IMR-90 (cell line): ENCODE results near the gene STEEP1. TPM values are rescaled to one million over a fixed set of nuclear protein-coding genes. Genes with fewer than 3 reads are reported as not detected.

Source experiments
- ATAC-seq: fragments of 200-7000 bp; cut with Tn5 transposase; 2 replicates; pipeline ENCODE4 v1.9.1; 2020; ENCODE audit warnings: low read depth, mild to moderate bottlenecking, moderate library complexity
- BruUV-seq: library from RNA; stranded (reverse); fragments of 400-500 nt; replicated peaks from 2 replicates; lab custom pipeline; 2021; lab: Mats Ljungman, UMichigan
- CTCF ChIA-PET: fragments of 300-600 bp; formaldehyde crosslinking; extraction: SDS; loops from one replicate; lab custom pipeline; 2021; ENCODE audit warnings: antibody characterized with exemption; lab: Yijun Ruan, JAX
- POLR2A ChIA-PET: fragments of 300-600 bp; sonication (Branson Sonifier 250); formaldehyde crosslinking; loops from one replicate; lab custom pipeline; 2022; ENCODE audit warnings: antibody characterized with exemption; ENCODE audit not compliant: unreplicated experiment; lab: Charles Lee
- DNase-seq: peaks from one replicate; pipeline ENCODE4 v3.0.0; 2013
- H2AFZ ChIP-seq: replicated peaks from 2 replicates; pipeline ENCODE3; 2013; ENCODE audit warnings: low read length, mild to moderate bottlenecking; ENCODE audit not compliant: poor library complexity
- H2AK5ac ChIP-seq: 2 replicates; pipeline ENCODE4 v1.6.1; 2013; ENCODE audit warnings: low read depth, low read length, inconsistent platforms
- H2AK9ac ChIP-seq: replicated peaks from 2 replicates; pipeline ENCODE3; 2013; ENCODE audit warnings: mild to moderate bottlenecking, low read depth, low read length, moderate library complexity; ENCODE audit not compliant: poor library complexity
- H2BK120ac ChIP-seq: 2 replicates; pipeline ENCODE4 v1.6.1; 2013; ENCODE audit warnings: low read depth, low read length, inconsistent platforms
- H2BK15ac ChIP-seq: 3 replicates; pipeline ENCODE4 v1.6.1; 2013; ENCODE audit warnings: low read depth, low read length, inconsistent platforms
- H2BK20ac ChIP-seq: 2 replicates; pipeline ENCODE4 v1.6.1; 2013; ENCODE audit warnings: low read depth, mild to moderate bottlenecking, inconsistent platforms, low read length, moderate library complexity
- H2BK5ac ChIP-seq: 2 replicates; pipeline ENCODE4 v1.6.1; 2013; ENCODE audit warnings: mild to moderate bottlenecking, low read depth, low read length, inconsistent platforms; ENCODE audit not compliant: poor library complexity, severe bottlenecking
- H3K14ac ChIP-seq: replicated peaks from 2 replicates; pipeline ENCODE4 v1.6.1; 2013; ENCODE audit warnings: low read depth, low read length, inconsistent platforms
- H3K18ac ChIP-seq: 2 replicates; pipeline ENCODE4 v1.6.1; 2013; ENCODE audit warnings: low read depth, low read length, control low read depth
- H3K23ac ChIP-seq: 2 replicates; pipeline ENCODE4 v1.6.1; 2013; ENCODE audit warnings: low read depth, low read length, inconsistent platforms
- H3K27ac ChIP-seq: 2 replicates; pipeline ENCODE4 v1.5.1; 2013; ENCODE audit warnings: mild to moderate bottlenecking, control low read depth, low read length; ENCODE audit not compliant: insufficient read depth
- H3K27me3 ChIP-seq: 2 replicates; pipeline ENCODE4 v1.6.1; 2013; ENCODE audit warnings: low read length; ENCODE audit not compliant: control insufficient read depth, insufficient read depth
- H3K36me3 ChIP-seq: 2 replicates; pipeline ENCODE4 v1.6.1; 2013; ENCODE audit warnings: low read length, mixed read lengths; ENCODE audit not compliant: control insufficient read depth, insufficient read depth
- H3K4ac ChIP-seq: 2 replicates; pipeline ENCODE4 v1.6.1; 2013; ENCODE audit warnings: low read depth, low read length, inconsistent platforms
- H3K4me1 ChIP-seq: 2 replicates; pipeline ENCODE4 v1.6.1; 2013; ENCODE audit warnings: low read length, mixed read lengths; ENCODE audit not compliant: control insufficient read depth, insufficient read depth
- H3K4me2 ChIP-seq: 2 replicates; pipeline ENCODE4 v1.6.1; 2013; ENCODE audit warnings: low read depth, mild to moderate bottlenecking, control low read depth, low read length, moderate library complexity
- H3K4me3 ChIP-seq: 2 replicates; pipeline ENCODE4 v1.5.1; 2013; ENCODE audit warnings: low read depth, mild to moderate bottlenecking, control low read depth, low read length, moderate library complexity; ENCODE audit not compliant: insufficient read depth
- H3K56ac ChIP-seq: 2 replicates; pipeline ENCODE4 v1.6.1; 2013; ENCODE audit warnings: low read length, inconsistent platforms; ENCODE audit not compliant: insufficient read depth; ENCODE audit errors: extremely low read depth
- H3K79me1 ChIP-seq, 2 experiments: 2 replicates each; pipeline ENCODE4 v1.6.1; 2013; ENCODE audit warnings: low read length in 2 of 2, inconsistent platforms in 1 of 2, low read depth in 1 of 2
- H3K9ac ChIP-seq: 2 replicates; pipeline ENCODE4 v1.6.1; 2013; ENCODE audit warnings: low read depth, low read length, control low read depth
- H3K9me1 ChIP-seq: 2 replicates; pipeline ENCODE4 v1.6.1; 2013; ENCODE audit warnings: low read length, inconsistent platforms; ENCODE audit not compliant: insufficient read depth
- H3K9me3 ChIP-seq: 2 replicates; pipeline ENCODE4 v1.6.1; 2013; ENCODE audit warnings: low read length; ENCODE audit not compliant: control insufficient read depth, insufficient read depth
- H4K20me1 ChIP-seq: 2 replicates; pipeline ENCODE4 v1.6.1; 2013; ENCODE audit warnings: low read length, inconsistent platforms; ENCODE audit not compliant: insufficient read depth
- H4K5ac ChIP-seq: 2 replicates; pipeline ENCODE4 v1.6.1; 2013; ENCODE audit warnings: mild to moderate bottlenecking, low read depth, low read length, control low read depth
- H4K8ac ChIP-seq, 2 experiments: 2 replicates each; pipeline ENCODE4 v1.6.1; 2013; ENCODE audit warnings: low read depth in 2 of 2, low read length in 2 of 2, control low read depth in 1 of 2, inconsistent platforms in 1 of 2
- H4K91ac ChIP-seq: 2 replicates; pipeline ENCODE4 v1.6.1; 2013; ENCODE audit warnings: low read depth, low read length, inconsistent platforms; ENCODE audit not compliant: insufficient read depth
- CTCF ChIP-seq: conservative IDR thresholded peaks from 2 replicates; pipeline ENCODE4 v1.5.1; 2012; ENCODE audit warnings: mild to moderate bottlenecking, low read depth, low read length, improper control_type of control experiment
- WGBS, 2 experiments: methylation state at CpG; one replicate each; pipeline versions ENCODE4 v1.1.5 to v1.1.7; 2013; ENCODE audit warnings: missing lambda C conversion rate in 2 of 2; ENCODE audit not compliant: insufficient read length in 1 of 2; ENCODE audit errors: extremely low coverage in 2 of 2; 5-methylcytosine and 5-hydroxymethylcytosine counted together
- dilution Hi-C: fragments of 300-500 bp; cut with HindIII; formaldehyde crosslinking; loops from one replicate; pipeline ENCODE4 v1.14.3; 2018; ENCODE audit warnings: low sequenced_read_pairs; ENCODE audit not compliant: unreplicated experiment
- in situ Hi-C: fragments of 300-500 bp; cut with MboI; formaldehyde crosslinking; loops from 3 replicates; pipeline ENCODE4 v1.14.3; 2019; ENCODE audit warnings: low sequenced_read_pairs, inconsistent platforms, mixed read lengths
- intact Hi-C: fragments of 100-400 bp; cut with micrococcal nuclease; formaldehyde crosslinking; loops from 2 replicates; pipeline ENCODE4 v1.10.0; 2022
- polyA plus RNA-seq, 3 experiments: library from polyadenylated mRNA; depleted of rRNA; stranded (reverse); fragments of >200 nt; gene quantifications; 2 replicates each; pipeline ENCODE4 v1.2.3, GENCODE V29; 2012; ENCODE audit warnings: low replicate concordance in 1 of 3
- total RNA-seq: library from RNA; depleted of rRNA; stranded (reverse); fragments of >200 nt; gene quantifications from 2 replicates; pipeline ENCODE4 v1.2.3, GENCODE V29; 2012

Gene STEEP1
- total and polyA plus RNA-seq, 2 of the 4 experiments (the other 2 are of a cell fraction): 16.7 to 33.2 TPM

GRCh38 chrX:119501511-119502148 lies 63.6 kb downstream of the STEEP1 start:
- in situ Hi-C loops (loop anchor here (25.0 kb wide), 1 partner anchor 236 kb away; no protein-coding TSS in a partner anchor), intact Hi-C loops (no loop called here), dilution Hi-C loops (no loop called here)
- Histone ChIP-seq H4K20me1 (no peaks in the 10 kb centered on the region; the same call in 1 of the 2 replicates), H3K27me3 (no peaks in the 10 kb centered on the region), H4K91ac (peak overlapping the region; percentile 45; the same call in 1 of the 2 replicates), H3K9me3 (no peaks in the 10 kb centered on the region), H2BK15ac (no peak overlapping the region), H3K23ac (no peak overlapping the region), H3K9me1 (peaks cover 11% of the 10 kb centered on the region), H3K4me3 (no peak overlapping the region), H3K4ac (no peak overlapping the region), H2BK5ac (no peak overlapping the region), H3K36me3 (no peaks in the 10 kb centered on the region), H2BK20ac (peak overlapping the region; percentile 29; the same call in 1 of the 2 replicates), H4K8ac (no peak overlapping the region; a peak in 1 of 4 replicates), H2AK5ac (peak overlapping the region; percentile 43; the same call in 1 of the 2 replicates), H3K9ac (no peak overlapping the region), H3K4me2 (no peak overlapping the region), H2BK120ac (no peak overlapping the region), H3K14ac (no peak overlapping the region), H3K56ac (no peak overlapping the region), H3K4me1 (peaks cover 7% of the 10 kb centered on the region), H4K5ac (no peak overlapping the region), H3K79me1 (no peaks in the 10 kb centered on the region), H2AFZ (no peak overlapping the region), H3K27ac (no peak overlapping the region), H3K18ac (no peak overlapping the region), H2AK9ac (no peak overlapping the region)
- ATAC-seq (no peak), DNase-seq (no peak)
- CTCF ChIA-PET: interaction anchor here (1.4 kb wide), 1 partner anchor 11 kb away, joined by 10 read pairs; no protein-coding TSS in a partner anchor
- POLR2A ChIA-PET: no interaction called here
- 89% methylated on average over 4 of the region's 7 CpGs; no CpG with 5 or more reads in 1 of the 2 experiments for WGBS, 2 experiments
- BruUV-seq: no TSS peak
- TF ChIP-seq CTCF: no peak
